Body of pancreas (tissue), 4 donors: ENCODE data around the gene IQSEC1. TPM values are rescaled to one million over a fixed set of nuclear protein-coding genes. Genes with fewer than 3 reads are reported as not detected.

ENCODE experiments used
- ATAC-seq: fragments of 150-250 bp; one replicate; pipeline ENCODE4 v1.9.1; 2016
- DNase-seq, 4 donors: peaks; one replicate each; pipeline ENCODE4 v3.0.0-alpha.2; 2019
- H3K27ac ChIP-seq, 4 donors: fragments of 200-600 bp; sonication (generic); 1 replicate in 3 of 4; 2 replicates in 1 of 4; pipeline versions ENCODE4 v1.5.1 to v1.6.1; 2016 to 2019; ENCODE audit warnings: mild to moderate bottlenecking in 1 of 4, mixed read lengths in 1 of 4, moderate library complexity in 1 of 4
- H3K27me3 ChIP-seq, 2 donors: fragments of 200-600 bp; sonication (generic); one replicate each; pipeline ENCODE4 v1.6.0; 2016; ENCODE audit warnings: mild to moderate bottlenecking in 1 of 2
- H3K36me3 ChIP-seq, 2 donors: fragments of 200-600 bp; sonication (generic); replicated peaks in 1 of 2; 2 replicates each; pipeline ENCODE4 v1.5.1; 2016; ENCODE audit warnings: low read depth in 2 of 2; ENCODE audit not compliant: insufficient read depth in 1 of 2
- H3K4me1 ChIP-seq: fragments of 200-600 bp; sonication (generic); one replicate; pipeline ENCODE4 v1.6.0; 2016
- H3K4me3 ChIP-seq, 2 donors: fragments of 200-600 bp; sonication (generic); 1 replicate in 1 of 2; 2 replicates in 1 of 2; pipeline ENCODE4 v1.5.1; 2016 to 2019
- H3K9me3 ChIP-seq, 3 donors: fragments of 200-600 bp; sonication (generic); 1 replicate in 2 of 3; 2 replicates in 1 of 3; pipeline ENCODE4 v1.5.1; 2016
- POLR2A ChIP-seq, 3 donors: fragments of 450-650 bp; IDR thresholded peaks; one replicate each; pipeline ENCODE4 v1.6.1; 2016; ENCODE audit warnings: antibody characterized with exemption in 3 of 3, mild to moderate bottlenecking in 2 of 3
- WGBS, 2 donors: methylation state at CpG; one replicate each; pipeline ENCODE4 v1.1.5; 2017; 5-methylcytosine and 5-hydroxymethylcytosine counted together
- intact Hi-C: fragments of 100-400 bp; cut with DNase I; formaldehyde crosslinking; loops from one replicate; pipeline ENCODE4 v1.15.1; 2023
- total RNA-seq, 2 donors: library from RNA; depleted of rRNA; stranded (reverse); fragments of >200 nt; gene quantifications; one replicate each; pipeline ENCODE4 v1.1.0, GENCODE V29; 2016
- TF ChIP-seq, protein P1 (sequence below), 7 experiments: fragments of 450-650 bp in 4 of 7; fragments of 200-600 bp in 3 of 7; sonication (generic) in 3 of 7; IDR thresholded peaks; one replicate each; pipeline ENCODE4 v1.5.1; 2016 to 2019; ENCODE audit warnings: antibody characterized with exemption in 7 of 7

The IQSEC1 gene
- total RNA-seq, 2 donors from 2014 or later, result 29.6 to 42.2 TPM

DNA sequence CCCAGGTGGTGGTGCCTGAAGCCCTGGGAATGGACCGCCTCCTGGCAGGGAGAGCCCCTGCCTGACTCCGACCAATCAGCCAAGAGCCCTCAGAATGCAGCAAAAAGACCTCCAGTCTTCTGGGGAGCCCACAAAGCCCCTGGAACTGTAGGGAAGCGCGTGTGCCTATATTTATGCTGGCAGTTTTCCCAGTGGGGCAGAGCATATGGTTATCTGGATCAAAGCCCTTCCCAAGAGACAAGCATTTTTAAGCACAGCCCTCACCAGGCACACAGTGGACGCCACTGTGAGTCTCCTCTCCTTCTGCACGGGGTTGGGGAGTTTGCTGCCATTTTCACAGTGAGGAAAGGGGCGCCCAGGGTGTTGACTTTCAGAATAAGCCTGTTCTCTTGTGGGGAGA lies 150.9 kb downstream of the IQSEC1 start:
- Histone ChIP-seq H3K36me3 (peaks cover 0 to 16% of the 10 kb centered on the region in 2 donors), H3K4me1 (no peaks in the 10 kb centered on the region), H3K9me3 (no peaks in the 10 kb centered on the region), H3K4me3 (no peak overlapping the region), H3K27me3 (no peaks in the 10 kb centered on the region), H3K27ac (no peak overlapping the region)
- ATAC-seq (no peak), DNase-seq (no peak)
- no peak for TF ChIP-seq POLR2A (IDR thresholded peaks at IDR 0.05)
- TF ChIP-seq, protein P1, sequence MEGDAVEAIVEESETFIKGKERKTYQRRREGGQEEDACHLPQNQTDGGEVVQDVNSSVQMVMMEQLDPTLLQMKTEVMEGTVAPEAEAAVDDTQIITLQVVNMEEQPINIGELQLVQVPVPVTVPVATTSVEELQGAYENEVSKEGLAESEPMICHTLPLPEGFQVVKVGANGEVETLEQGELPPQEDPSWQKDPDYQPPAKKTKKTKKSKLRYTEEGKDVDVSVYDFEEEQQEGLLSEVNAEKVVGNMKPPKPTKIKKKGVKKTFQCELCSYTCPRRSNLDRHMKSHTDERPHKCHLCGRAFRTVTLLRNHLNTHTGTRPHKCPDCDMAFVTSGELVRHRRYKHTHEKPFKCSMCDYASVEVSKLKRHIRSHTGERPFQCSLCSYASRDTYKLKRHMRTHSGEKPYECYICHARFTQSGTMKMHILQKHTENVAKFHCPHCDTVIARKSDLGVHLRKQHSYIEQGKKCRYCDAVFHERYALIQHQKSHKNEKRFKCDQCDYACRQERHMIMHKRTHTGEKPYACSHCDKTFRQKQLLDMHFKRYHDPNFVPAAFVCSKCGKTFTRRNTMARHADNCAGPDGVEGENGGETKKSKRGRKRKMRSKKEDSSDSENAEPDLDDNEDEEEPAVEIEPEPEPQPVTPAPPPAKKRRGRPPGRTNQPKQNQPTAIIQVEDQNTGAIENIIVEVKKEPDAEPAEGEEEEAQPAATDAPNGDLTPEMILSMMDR (IDR thresholded peaks at IDR 0.05), result no peak
- WGBS, 2 donors, result 73 to 85% methylated on average over 5 to 7 of the region's 7 CpGs
- intact Hi-C loops, result no loop called here

DNA sequence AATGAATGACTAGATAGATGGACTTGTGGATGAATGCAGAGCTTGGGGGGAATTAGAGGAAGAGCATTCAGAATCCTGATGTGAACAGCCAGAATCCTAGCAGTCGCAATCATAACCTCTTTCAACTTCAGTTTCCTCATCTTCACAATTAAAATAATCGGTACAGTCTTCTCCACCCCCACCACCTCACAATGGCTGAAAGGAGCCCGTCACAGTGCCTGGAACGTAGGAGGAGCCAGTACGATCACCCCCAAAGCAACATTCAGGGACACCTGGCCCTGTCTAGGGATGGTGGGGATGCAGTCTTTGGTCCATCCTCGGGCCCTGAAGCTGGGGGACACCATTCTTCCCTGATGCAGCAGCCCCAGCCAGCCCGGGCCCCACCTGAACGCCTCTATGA lies 151.5 kb downstream of the IQSEC1 start:
- Histone ChIP-seq H3K27ac (no peak overlapping the region), H3K36me3 (peaks cover 0 to 16% of the 10 kb centered on the region in 2 donors), H3K27me3 (no peaks in the 10 kb centered on the region), H3K9me3 (no peaks in the 10 kb centered on the region), H3K4me3 (no peak overlapping the region), H3K4me1 (no peaks in the 10 kb centered on the region)
- no peak for TF ChIP-seq POLR2A (IDR thresholded peaks at IDR 0.05)
- TF ChIP-seq, protein P1 (IDR thresholded peaks at IDR 0.05), result no peak
- 92 to 96% methylated on average over 5 to 8 of the region's 8 CpGs for WGBS, 2 donors
- intact Hi-C loops, result no loop called here
- DNase-seq, result no peak
- no peak for ATAC-seq

DNA sequence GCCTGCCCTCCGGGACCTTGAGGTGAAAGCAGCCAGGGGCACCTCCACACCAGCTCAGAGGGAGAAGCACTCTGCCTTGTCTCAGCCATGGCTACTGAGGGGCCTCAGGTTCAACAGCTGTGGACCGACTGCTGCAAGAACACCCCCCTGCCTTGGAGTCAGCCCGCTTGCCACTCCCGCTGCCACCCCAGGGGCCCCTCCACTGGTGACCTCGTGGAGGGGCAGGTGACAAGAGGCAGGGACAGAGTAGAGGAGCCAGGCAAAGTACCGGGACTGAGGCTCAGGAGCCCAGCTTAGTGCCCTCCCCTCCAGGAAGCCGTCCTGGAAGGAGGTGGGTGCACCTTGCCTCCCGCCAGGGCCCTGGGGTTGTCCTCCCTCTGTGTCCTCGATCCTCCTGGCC lies 152.3 kb downstream of the IQSEC1 start:
- ATAC-seq (no peak), DNase-seq (no peak)
- peaks cover 0 to 16% of the 10 kb centered on the region in 2 donors for H3K36me3 ChIP-seq
- TF ChIP-seq, protein P1 (IDR thresholded peaks at IDR 0.05), result no peak
- TF ChIP-seq POLR2A (IDR thresholded peaks at IDR 0.05), result no peak
- intact Hi-C loops, result no loop called here
- 88 to 96% methylated on average over 8 to 9 of the region's 9 CpGs for WGBS, 2 donors
- H3K9me3 ChIP-seq, result no peaks in the 10 kb centered on the region
- no peaks in the 10 kb centered on the region for H3K27me3 ChIP-seq
- no peaks in the 10 kb centered on the region for H3K4me1 ChIP-seq
- H3K4me3 ChIP-seq, result no peak overlapping the region
- H3K27ac ChIP-seq, result no peak overlapping the region

DNA sequence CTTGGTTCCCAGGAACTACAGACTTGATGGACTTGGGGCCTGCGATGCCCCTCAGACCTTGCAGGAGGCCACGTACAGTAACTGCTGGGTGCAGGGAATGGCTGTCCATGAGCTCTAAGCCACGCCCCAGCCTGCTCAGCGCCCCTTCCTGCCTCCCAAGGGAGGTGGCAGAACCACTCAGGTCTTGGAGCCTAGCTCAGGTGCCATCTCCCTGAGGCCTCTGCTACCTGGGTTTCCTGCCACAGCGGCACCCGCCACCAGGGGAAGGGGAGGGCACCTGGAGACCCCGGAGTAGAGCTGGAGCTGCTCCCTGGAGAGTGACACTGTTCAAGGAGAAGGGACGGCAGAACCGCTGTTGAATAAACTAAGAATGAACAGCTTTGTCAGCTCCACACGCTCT lies 154.0 kb downstream of the IQSEC1 start:
- TF ChIP-seq, protein P1 (IDR thresholded peaks at IDR 0.05), result no peak
- no peak for TF ChIP-seq POLR2A (IDR thresholded peaks at IDR 0.05)
- Histone ChIP-seq H3K27me3 (no peaks in the 10 kb centered on the region), H3K4me1 (no peaks in the 10 kb centered on the region), H3K9me3 (no peaks in the 10 kb centered on the region), H3K4me3 (no peak overlapping the region), H3K27ac (no peak overlapping the region), H3K36me3 (peaks cover 0 to 14% of the 10 kb centered on the region in 2 donors)
- DNase-seq (no peak), ATAC-seq (no peak)
- whole genome bisulfite sequencing, 2 donors, result 89 to 91% methylated on average over 8 to 10 of the region's 10 CpGs
- intact Hi-C loops, result no loop called here

DNA sequence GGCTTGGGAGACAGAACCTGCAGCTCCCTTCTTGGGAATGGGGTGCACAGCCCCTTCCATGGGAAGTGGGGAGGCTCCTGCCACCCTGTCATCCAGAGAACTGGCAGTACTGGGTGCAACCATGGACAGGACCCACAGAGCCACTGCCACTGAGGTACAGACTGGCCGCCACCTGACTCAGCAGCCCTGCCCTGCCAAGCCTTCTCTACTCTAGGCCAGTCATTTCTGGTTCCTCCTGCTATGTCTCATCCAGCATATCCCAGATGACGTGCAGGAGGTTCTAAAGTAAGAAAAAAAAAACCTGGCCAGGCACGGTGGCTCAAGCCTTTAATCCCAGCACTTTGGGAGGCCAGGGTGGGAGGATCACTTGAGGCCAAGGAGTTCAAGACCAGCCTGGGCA lies 155.0 kb downstream of the IQSEC1 start:
- Histone ChIP-seq H3K27ac (no peak overlapping the region), H3K4me3 (no peak overlapping the region), H3K27me3 (no peaks in the 10 kb centered on the region), H3K9me3 (no peaks in the 10 kb centered on the region), H3K36me3 (peaks cover 0 to 11% of the 10 kb centered on the region in 2 donors), H3K4me1 (no peaks in the 10 kb centered on the region)
- no peak for TF ChIP-seq POLR2A (IDR thresholded peaks at IDR 0.05)
- TF ChIP-seq, protein P1 (IDR thresholded peaks at IDR 0.05), result no peak
- WGBS, 2 donors, result 76 to 92% methylated on average over 3 of the region's 3 CpGs
- DNase-seq (no peak), ATAC-seq (no peak)
- intact Hi-C loops, result no loop called here
